D721Med (cell line): ENCODE measurements around the gene SAMD13.

ENCODE experiments used
- DNase-seq: peaks from one replicate; pipeline ENCODE4 v3.0.0; 2011; ENCODE audit warnings: low spot score; ENCODE audit not compliant: insufficient read length
- FAIRE-seq: peaks from 2 replicates; lab custom pipeline; 2011; peaks lifted over from hg19 to GRCh38; lab: Jason Lieb, UNC
- CTCF ChIP-seq: IDR thresholded peaks from 2 replicates; pipeline ENCODE4 v1.5.1; 2012; ENCODE audit warnings: mild to moderate bottlenecking, control low read depth; ENCODE audit not compliant: insufficient read depth; ENCODE audit errors: missing control alignments

The SAMD13 gene

GRCh38 chr1:84259989-84260388 is 41.5 kb upstream of the SAMD13 start:
- FAIRE-seq = no peak
- no peak for DNase-seq
- no peak for TF ChIP-seq CTCF

GRCh38 chr1:84260852-84261518 is 40.5 kb upstream of the SAMD13 start:
- no peak for FAIRE-seq
- DNase-seq = no peak
- TF ChIP-seq CTCF = no peak

GRCh38 chr1:84264961-84265360 is 36.5 kb upstream of the SAMD13 start:
- DNase-seq (no peak), FAIRE-seq (no peak)
- TF ChIP-seq CTCF = no peak

- FAIRE-seq = no peak
- no peak for DNase-seq
- no peak for TF ChIP-seq CTCF
Observed at GRCh38 chr1:84265867-84266266, 35.6 kb upstream of the SAMD13 start.

GRCh38 chr1:84266748-84267147 is 34.8 kb upstream of the SAMD13 start:
- DNase-seq (no peak), FAIRE-seq (no peak)
- no peak for TF ChIP-seq CTCF

- TF ChIP-seq CTCF = no peak
- FAIRE-seq (no peak), DNase-seq (no peak)
Observed at GRCh38 chr1:84267476-84267875, 34.0 kb upstream of the SAMD13 start.

- FAIRE-seq (no peak), DNase-seq (no peak)
- TF ChIP-seq CTCF = no peak
Observed at GRCh38 chr1:84268346-84268745, 33.2 kb upstream of the SAMD13 start.
